H9 (cell line): ENCODE measurements around the gene SHISA8. TPM values are rescaled to one million over a fixed set of nuclear protein-coding genes. Genes with fewer than 3 reads are reported as not detected.

ENCODE experiments used
- DNase-seq: peaks from one replicate; pipeline ENCODE4 v3.0.0-alpha.2; 2017
- H2AFZ ChIP-seq: one replicate; pipeline ENCODE4 v1.6.1; 2013; ENCODE audit warnings: mild to moderate bottlenecking, low read length, control low read depth, moderate library complexity
- H2AK5ac ChIP-seq: 2 replicates; pipeline ENCODE4 v1.6.1; 2013; ENCODE audit warnings: low read length, control low read depth, mixed read lengths; ENCODE audit not compliant: insufficient read length
- H2BK120ac ChIP-seq: one replicate; pipeline ENCODE4 v1.6.1; 2013; ENCODE audit warnings: low read depth, mild to moderate bottlenecking, low read length, control low read depth, inconsistent platforms; ENCODE audit not compliant: poor library complexity, severe bottlenecking
- H2BK12ac ChIP-seq: 2 replicates; pipeline ENCODE4 v1.6.1; 2013; ENCODE audit warnings: low read length, control low read depth, mixed read lengths, low read depth; ENCODE audit not compliant: insufficient read length
- H2BK15ac ChIP-seq: 2 replicates; pipeline ENCODE4 v1.6.1; 2013; ENCODE audit warnings: low read depth, low read length, control low read depth
- H2BK20ac ChIP-seq: one replicate; pipeline ENCODE4 v1.6.1; 2013; ENCODE audit warnings: low read depth, mild to moderate bottlenecking, low read length, control low read depth, inconsistent platforms; ENCODE audit not compliant: poor library complexity, severe bottlenecking
- H2BK5ac ChIP-seq: 2 replicates; pipeline ENCODE4 v1.6.1; 2013; ENCODE audit warnings: low read length, control low read depth, mixed read lengths; ENCODE audit not compliant: insufficient read length
- H3K14ac ChIP-seq: 2 replicates; pipeline ENCODE4 v1.6.1; 2013; ENCODE audit warnings: low read length, control low read depth; ENCODE audit not compliant: insufficient read depth
- H3K18ac ChIP-seq: 2 replicates; pipeline ENCODE4 v1.6.1; 2013; ENCODE audit warnings: low read depth, mild to moderate bottlenecking, mixed read lengths, low read length, control low read depth; ENCODE audit not compliant: insufficient read length
- H3K23ac ChIP-seq: 2 replicates; pipeline ENCODE4 v1.6.1; 2013; ENCODE audit warnings: low read length, control low read depth, mixed read lengths, low read depth; ENCODE audit not compliant: insufficient read length
- H3K23me2 ChIP-seq: 2 replicates; pipeline ENCODE4 v1.6.1; 2013; ENCODE audit warnings: low read depth, mild to moderate bottlenecking, mixed read lengths, low read length, control low read depth; ENCODE audit not compliant: insufficient read length, poor library complexity, severe bottlenecking
- H3K27ac ChIP-seq: 2 replicates; pipeline ENCODE4 v1.5.1; 2013; ENCODE audit warnings: low read length, control low read depth, mixed read lengths, low read depth; ENCODE audit not compliant: insufficient read length
- H3K27me3 ChIP-seq: 2 replicates; pipeline ENCODE4 v1.6.1; 2013; ENCODE audit warnings: low read length, control low read depth, inconsistent platforms; ENCODE audit not compliant: insufficient read depth
- H3K4ac ChIP-seq: 2 replicates; pipeline ENCODE4 v1.6.1; 2013; ENCODE audit warnings: low read depth, mild to moderate bottlenecking, control low read depth, inconsistent platforms, low read length, moderate library complexity
- H3K4me1 ChIP-seq: 2 replicates; pipeline ENCODE4 v1.6.1; 2013; ENCODE audit warnings: low read length, control low read depth, inconsistent platforms; ENCODE audit not compliant: insufficient read depth
- H3K4me2 ChIP-seq: 2 replicates; pipeline ENCODE4 v1.6.1; 2013; ENCODE audit warnings: low read length, control low read depth, mixed read lengths; ENCODE audit not compliant: insufficient read length, insufficient read depth
- H3K56ac ChIP-seq: 2 replicates; pipeline ENCODE4 v1.6.1; 2013; ENCODE audit warnings: low read depth, mild to moderate bottlenecking, mixed read lengths, low read length, control low read depth; ENCODE audit not compliant: insufficient read length
- H3K79me1 ChIP-seq: 2 replicates; pipeline ENCODE4 v1.6.1; 2013; ENCODE audit warnings: low read depth, mild to moderate bottlenecking, moderate library complexity, low read length, control low read depth, inconsistent platforms; ENCODE audit not compliant: insufficient read depth, poor library complexity, severe bottlenecking
- H3K79me2 ChIP-seq: 2 replicates; pipeline ENCODE4 v1.6.1; 2013; ENCODE audit warnings: low read length, control low read depth, inconsistent platforms; ENCODE audit not compliant: insufficient read depth
- H3K9ac ChIP-seq: 2 replicates; pipeline ENCODE4 v1.6.1; 2013; ENCODE audit warnings: low read length, control low read depth, mixed read lengths; ENCODE audit not compliant: insufficient read length; ENCODE audit errors: extremely low read depth
- H3K9me3 ChIP-seq: one replicate; pipeline ENCODE4 v1.6.1; 2013; ENCODE audit warnings: low read depth, low read length, inconsistent platforms; ENCODE audit not compliant: control insufficient read depth
- H3T11ph ChIP-seq: one replicate; pipeline ENCODE4 v1.6.1; 2013; ENCODE audit warnings: mild to moderate bottlenecking, low read length, control low read depth, inconsistent platforms
- H4K20me1 ChIP-seq: one replicate; pipeline ENCODE4 v1.6.1; 2013; ENCODE audit not compliant: control insufficient read depth, insufficient read length, insufficient read depth
- H4K5ac ChIP-seq: 2 replicates; pipeline ENCODE4 v1.6.1; 2013; ENCODE audit warnings: low read depth, mild to moderate bottlenecking, mixed read lengths, low read length, control low read depth; ENCODE audit not compliant: insufficient read length
- H4K8ac ChIP-seq: replicated peaks from 2 replicates; pipeline ENCODE4 v1.6.1; 2013; ENCODE audit warnings: low read length, control low read depth, mixed read lengths, low read depth; ENCODE audit not compliant: insufficient read length
- H4K91ac ChIP-seq: 2 replicates; pipeline ENCODE4 v1.6.1; 2013; ENCODE audit warnings: low read depth, mild to moderate bottlenecking, moderate library complexity, mixed read lengths, low read length, control low read depth; ENCODE audit not compliant: insufficient read length
- H3K27ac Mint-ChIP-seq, 3 experiments: 2 replicates in 2 of 3; 3 replicates in 1 of 3; pipeline ENCODE4 v1.8.0; 2020 to 2021; ENCODE audit warnings: mixed read lengths in 3 of 3, mild to moderate bottlenecking in 1 of 3, moderate library complexity in 1 of 3
- H3K27me3 Mint-ChIP-seq: 2 replicates; pipeline ENCODE4 v1.8.0; 2021; ENCODE audit warnings: low read depth, mild to moderate bottlenecking, moderate library complexity, mixed read lengths
- H3K36me3 Mint-ChIP-seq, 3 experiments: 2 replicates in 2 of 3; 3 replicates in 1 of 3; pipeline ENCODE4 v1.8.0; 2020 to 2021; ENCODE audit warnings: low read depth in 3 of 3, mixed read lengths in 3 of 3; ENCODE audit not compliant: insufficient read depth in 1 of 3
- H3K4me1 Mint-ChIP-seq, 2 experiments: 2 replicates each; pipeline ENCODE4 v1.8.0; 2020; ENCODE audit warnings: mixed read lengths in 2 of 2
- H3K4me3 Mint-ChIP-seq, 2 experiments: 2 replicates in 1 of 2; 3 replicates in 1 of 2; pipeline ENCODE4 v1.8.0; 2020 to 2021; ENCODE audit warnings: mild to moderate bottlenecking in 2 of 2, mixed read lengths in 2 of 2, moderate library complexity in 1 of 2
- H3K9me3 Mint-ChIP-seq, 2 experiments: 2 replicates in 1 of 2; 3 replicates in 1 of 2; pipeline ENCODE4 v1.8.0; 2020; ENCODE audit warnings: mild to moderate bottlenecking in 2 of 2, mixed read lengths in 2 of 2, moderate library complexity in 1 of 2
- WGBS: extraction: QIAGEN DNeasy Blood & Tissue Kit; methylation state at CpG from one replicate; pipeline ENCODE4 v1.1.7; 2013; ENCODE audit warnings: missing lambda C conversion rate, low lambda C conversion rate, mixed read lengths; ENCODE audit not compliant: insufficient read length; ENCODE audit errors: extremely low coverage; 5-methylcytosine and 5-hydroxymethylcytosine counted together
- total RNA-seq: library from RNA; stranded (reverse); gene quantifications from 2 replicates; pipeline ENCODE4 v1.2.1, GENCODE V29; 2021
- TF ChIP-seq, protein P1 (sequence below): fragments of 200-600 bp; sonication (generic); conservative IDR thresholded peaks from 3 replicates; pipeline ENCODE4 v1.8.0; 2021; ENCODE audit warnings: antibody characterized with exemption, mild to moderate bottlenecking

Gene SHISA8
- total RNA-seq, 1 experiment from 2014 or later, result 1.4 TPM

GRCh38 chr22:41863472-41863871 lies 51.4 kb downstream of the SHISA8 start:
- no peak for DNase-seq
- H4K5ac ChIP-seq, result no peak overlapping the region
- no CpG with 5 or more reads among the region's 2 CpGs for WGBS
- H2AFZ ChIP-seq, result no peak overlapping the region
- no peak overlapping the region for H2BK20ac ChIP-seq
- H3K56ac ChIP-seq, result no peak overlapping the region
- H3K27me3 ChIP-seq, result no peaks in the 10 kb centered on the region
- no peak overlapping the region for H2BK120ac ChIP-seq
- Mint-ChIP-seq H3K4me1 (peaks cover 10 to 14% of the 10 kb centered on the region in 2 experiments), H3K4me3 (no peak overlapping the region), H3K36me3 (peaks cover 18 to 32% (median 26%) of the 10 kb centered on the region in 3 experiments; a peak in 6 of 7 replicates), H3K27me3 (no peaks in the 10 kb centered on the region), H3K27ac (no peak overlapping the region; a peak in 1 of 7 replicates), H3K9me3 (no peaks in the 10 kb centered on the region)
- H3K4ac ChIP-seq, result no peak overlapping the region
- no peaks in the 10 kb centered on the region for H3K23me2 ChIP-seq
- H3K9ac ChIP-seq, result no peak overlapping the region
- no peak overlapping the region for H4K91ac ChIP-seq
- no peak overlapping the region for H4K8ac ChIP-seq
- no peak overlapping the region for H2BK15ac ChIP-seq
- H3K23ac ChIP-seq, result no peak overlapping the region
- H3K4me2 ChIP-seq, result no peak overlapping the region
- peaks cover 4% of the 10 kb centered on the region for H3K79me1 ChIP-seq
- H2BK12ac ChIP-seq, result no peak overlapping the region
- no peak overlapping the region for H2BK5ac ChIP-seq
- H3K79me2 ChIP-seq, result peaks cover 12% of the 10 kb centered on the region; the same call in 1 of the 2 replicates
- H3K18ac ChIP-seq, result no peak overlapping the region
- H3K4me1 ChIP-seq, result no peaks in the 10 kb centered on the region
- H3T11ph ChIP-seq, result no peak overlapping the region
- no peaks in the 10 kb centered on the region for H4K20me1 ChIP-seq
- no peak overlapping the region for H3K14ac ChIP-seq
- no peaks in the 10 kb centered on the region for H3K9me3 ChIP-seq
- no peak overlapping the region for H2AK5ac ChIP-seq
- H3K27ac ChIP-seq, result no peak overlapping the region
- TF ChIP-seq, protein P1, sequence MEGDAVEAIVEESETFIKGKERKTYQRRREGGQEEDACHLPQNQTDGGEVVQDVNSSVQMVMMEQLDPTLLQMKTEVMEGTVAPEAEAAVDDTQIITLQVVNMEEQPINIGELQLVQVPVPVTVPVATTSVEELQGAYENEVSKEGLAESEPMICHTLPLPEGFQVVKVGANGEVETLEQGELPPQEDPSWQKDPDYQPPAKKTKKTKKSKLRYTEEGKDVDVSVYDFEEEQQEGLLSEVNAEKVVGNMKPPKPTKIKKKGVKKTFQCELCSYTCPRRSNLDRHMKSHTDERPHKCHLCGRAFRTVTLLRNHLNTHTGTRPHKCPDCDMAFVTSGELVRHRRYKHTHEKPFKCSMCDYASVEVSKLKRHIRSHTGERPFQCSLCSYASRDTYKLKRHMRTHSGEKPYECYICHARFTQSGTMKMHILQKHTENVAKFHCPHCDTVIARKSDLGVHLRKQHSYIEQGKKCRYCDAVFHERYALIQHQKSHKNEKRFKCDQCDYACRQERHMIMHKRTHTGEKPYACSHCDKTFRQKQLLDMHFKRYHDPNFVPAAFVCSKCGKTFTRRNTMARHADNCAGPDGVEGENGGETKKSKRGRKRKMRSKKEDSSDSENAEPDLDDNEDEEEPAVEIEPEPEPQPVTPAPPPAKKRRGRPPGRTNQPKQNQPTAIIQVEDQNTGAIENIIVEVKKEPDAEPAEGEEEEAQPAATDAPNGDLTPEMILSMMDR, result no peak
